GM12878 (cell line): ENCODE results near the gene LRFN2. TPM values are rescaled to one million over a fixed set of nuclear protein-coding genes. Genes with fewer than 3 reads are reported as not detected.

ENCODE experiments used
- ATAC-seq: fragments of 200-7000 bp; cut with Tn5 transposase; 3 replicates; pipeline ENCODE4 v1.9.1; 2020; ENCODE audit warnings: mild to moderate bottlenecking, moderate library complexity
- BruUV-seq: library from RNA; stranded (reverse); fragments of 400-500 nt; replicated peaks from 2 replicates; lab custom pipeline; 2021; lab: Mats Ljungman, UMichigan
- CTCF ChIA-PET: fragments of 300-600 bp; sonication (Branson Sonifier 250); formaldehyde crosslinking; extraction: SDS; loops from one replicate; lab custom pipeline; 2021; ENCODE audit warnings: inconsistent platforms; lab: Yijun Ruan, JAX
- POLR2A ChIA-PET: fragments of 350-600 bp; formaldehyde crosslinking; extraction: SDS; loops from one replicate; lab custom pipeline; 2021; ENCODE audit warnings: inconsistent platforms; lab: Charles Lee
- RAD21 ChIA-PET: fragments of 300-600 bp; sonication (Branson Sonifier 250); formaldehyde crosslinking; loops from one replicate; lab custom pipeline; 2023; ENCODE audit warnings: antibody characterized with exemption; ENCODE audit not compliant: unreplicated experiment; lab: Charles Lee
- SMC1A ChIA-PET: fragments of 300-600 bp; sonication (Branson Sonifier 250); formaldehyde crosslinking; loops from one replicate; lab custom pipeline; 2023; ENCODE audit not compliant: unreplicated experiment, uncharacterized antibody; lab: Charles Lee
- DNase-seq: peaks from one replicate; pipeline ENCODE4 v3.0.0-alpha.2; 2011; ENCODE audit warnings: low read depth, low spot score
- FAIRE-seq: peaks from 3 replicates; lab custom pipeline; 2011; peaks lifted over from hg19 to GRCh38; lab: Jason Lieb, UNC
- H2AFZ ChIP-seq: 2 replicates; pipeline ENCODE4 v1.6.0; 2011; ENCODE audit warnings: low read depth, low read length, control low read depth; ENCODE audit not compliant: control insufficient read depth
- H3K27ac ChIP-seq: 2 replicates; pipeline ENCODE4 v1.5.1; 2011; ENCODE audit warnings: control low read depth; ENCODE audit not compliant: control insufficient read depth, insufficient read depth
- H3K27me3 ChIP-seq, 2 experiments: replicated peaks in 1 of 2; 2 replicates each; pipeline versions ENCODE4 v1.6.0 to v1.6.1; 2011; ENCODE audit warnings: low read length in 1 of 2; ENCODE audit not compliant: control insufficient read depth in 2 of 2, insufficient read depth in 2 of 2
- H3K36me3 ChIP-seq, 2 experiments: 2 replicates each; pipeline ENCODE4 v1.5.1; 2011; ENCODE audit warnings: low read length in 1 of 2; ENCODE audit not compliant: control insufficient read depth in 2 of 2, insufficient read depth in 2 of 2
- H3K4me1 ChIP-seq: 2 replicates; pipeline ENCODE4 v1.6.1; 2011; ENCODE audit warnings: mild to moderate bottlenecking, low read length, moderate library complexity, mixed read lengths; ENCODE audit not compliant: control insufficient read depth, insufficient read depth
- H3K4me2 ChIP-seq: 2 replicates; pipeline ENCODE4 v1.6.0; 2011; ENCODE audit warnings: control low read depth; ENCODE audit not compliant: control insufficient read depth, insufficient read depth
- H3K4me3 ChIP-seq: fragments of 200-600 bp; sonication (generic); 2 replicates; pipeline ENCODE4 v1.5.1; 2016
- H3K79me2 ChIP-seq: 2 replicates; pipeline ENCODE4 v1.6.0; 2011; ENCODE audit warnings: low read length; ENCODE audit not compliant: control insufficient read depth, insufficient read depth
- H3K9ac ChIP-seq: 2 replicates; pipeline ENCODE4 v1.8.0; 2011; ENCODE audit warnings: low read length, control low read depth, mixed read lengths; ENCODE audit not compliant: control insufficient read depth, insufficient read depth
- H3K9me3 ChIP-seq: replicated peaks from 3 replicates; pipeline ENCODE4 v1.5.1; 2011; ENCODE audit warnings: mild to moderate bottlenecking, low read length; ENCODE audit not compliant: control insufficient read depth, insufficient read depth
- H4K20me1 ChIP-seq: 2 replicates; pipeline ENCODE4 v1.6.0; 2011; ENCODE audit not compliant: control insufficient read depth, insufficient read depth
- CEBPZ ChIP-seq: fragments of 150-350 bp; IDR thresholded peaks from 2 replicates; pipeline ENCODE4 v1.6.1; 2016; ENCODE audit warnings: low read depth, low read length
- LARP7 ChIP-seq: fragments of 450-650 bp; IDR thresholded peaks from 2 replicates; pipeline ENCODE4 v1.6.1; 2017; ENCODE audit warnings: mild to moderate bottlenecking
- NRF1 ChIP-seq: conservative IDR thresholded peaks from 2 replicates; pipeline ENCODE4 v1.6.1; 2011; ENCODE audit warnings: mild to moderate bottlenecking, low read depth, low read length, improper control_type of control experiment
- PAX8 ChIP-seq: fragments of 450-650 bp; IDR thresholded peaks from 2 replicates; pipeline ENCODE4 v1.6.1; 2017; ENCODE audit warnings: mild to moderate bottlenecking, moderate library complexity
- PML ChIP-seq: IDR thresholded peaks from 2 replicates; pipeline ENCODE4 v1.6.1; 2012; ENCODE audit warnings: low read length, inconsistent platforms
- POLR2A ChIP-seq: IDR thresholded peaks from 2 replicates; pipeline ENCODE4 v1.6.1; 2011; ENCODE audit warnings: low read depth, mild to moderate bottlenecking, low read length
- RAD51 ChIP-seq: fragments of 450-650 bp; IDR thresholded peaks from 2 replicates; pipeline ENCODE4 v1.6.1; 2016; ENCODE audit warnings: moderate library complexity, mild to moderate bottlenecking, inconsistent platforms
- RBBP5 ChIP-seq: fragments of 200-600 bp; sonication (generic); conservative IDR thresholded peaks from 2 replicates; pipeline ENCODE4 v1.6.1; 2016
- RELA ChIP-seq: fragments of 450-650 bp; IDR thresholded peaks from 2 replicates; pipeline ENCODE4 v1.8.0; 2014; ENCODE audit warnings: borderline replicate concordance; ENCODE audit not compliant: partially characterized antibody
- YBX1 ChIP-seq: fragments of 450-650 bp; IDR thresholded peaks from 2 replicates; pipeline ENCODE4 v1.6.1; 2016; ENCODE audit warnings: antibody characterized with exemption
- YY1 ChIP-seq: IDR thresholded peaks from 2 replicates; pipeline ENCODE4 v1.6.1; 2011; ENCODE audit warnings: low read depth, mild to moderate bottlenecking, low read length
- ZBED1 ChIP-seq: IDR thresholded peaks from 2 replicates; pipeline ENCODE4 v1.6.1; 2016; ENCODE audit warnings: borderline replicate concordance
- ZNF207 ChIP-seq: fragments of 450-650 bp; IDR thresholded peaks from 2 replicates; pipeline ENCODE4 v1.6.1; 2014; ENCODE audit warnings: antibody characterized with exemption, mild to moderate bottlenecking, borderline replicate concordance
- WGBS: methylation state at CpG from one replicate; pipeline ENCODE4 v1.1.6; 2016; ENCODE audit warnings: low lambda C conversion rate; ENCODE audit not compliant: insufficient replicate concordance, insufficient coverage; ENCODE audit errors: missing lambda C conversion rate; 5-methylcytosine and 5-hydroxymethylcytosine counted together
- in situ Hi-C: fragments of 300-500 bp; cut with MboI; formaldehyde crosslinking; loops from 9 replicates; pipeline ENCODE4 v1.14.3; 2018; ENCODE audit warnings: mixed read lengths
- intact Hi-C: fragments of 100-400 bp; cut with micrococcal nuclease; formaldehyde crosslinking; loops from one replicate; pipeline ENCODE4 v1.14.2; 2022; ENCODE audit not compliant: unreplicated experiment
- polyA plus RNA-seq, 11 experiments: library from polyadenylated mRNA; depleted of rRNA in 4 of 11; unstranded in 6 of 11; stranded (reverse) in 5 of 11; fragments of >200 nt; fragmentation: Nextera tagmentation in 4 of 11; fragmentation: Illumina TruSeq in 1 of 11; extraction: Ambion mirVana in 4 of 11; extraction: Trizol in 1 of 11; gene quantifications; 1 replicate in 1 of 11; 2 replicates in 10 of 11; pipeline versions ENCODE4 v1.2.1 to v1.2.3, GENCODE V29; 2011 to 2016; ENCODE audit warnings: inconsistent platforms in 2 of 11, missing spikeins in 2 of 11, low read depth in 1 of 11
- total RNA-seq, 4 experiments: library from RNA; depleted of rRNA in 3 of 4; stranded (reverse); fragments of >200 nt in 3 of 4; fragmentation: Illumina TruSeq in 1 of 4; extraction: Trizol in 1 of 4; gene quantifications; 2 replicates each; pipeline versions ENCODE4 v1.2.1 to v1.2.3, GENCODE V29; 2013 to 2021
- TF ChIP-seq, protein P1 (sequence below): fragments of 450-650 bp; IDR thresholded peaks from 2 replicates; pipeline ENCODE4 v1.6.1; 2017; ENCODE audit warnings: mild to moderate bottlenecking, moderate library complexity
- TF ChIP-seq, protein P2 (sequence below): IDR thresholded peaks from 2 replicates; pipeline ENCODE4 v1.6.1; 2012; ENCODE audit warnings: mild to moderate bottlenecking, low read depth, low read length

LRFN2 gene
- total and polyA plus RNA-seq, 10 of the 15 experiments (the other 5 are each of a cell fraction or from before 2014, with no cell fraction given): not detected

DNA sequence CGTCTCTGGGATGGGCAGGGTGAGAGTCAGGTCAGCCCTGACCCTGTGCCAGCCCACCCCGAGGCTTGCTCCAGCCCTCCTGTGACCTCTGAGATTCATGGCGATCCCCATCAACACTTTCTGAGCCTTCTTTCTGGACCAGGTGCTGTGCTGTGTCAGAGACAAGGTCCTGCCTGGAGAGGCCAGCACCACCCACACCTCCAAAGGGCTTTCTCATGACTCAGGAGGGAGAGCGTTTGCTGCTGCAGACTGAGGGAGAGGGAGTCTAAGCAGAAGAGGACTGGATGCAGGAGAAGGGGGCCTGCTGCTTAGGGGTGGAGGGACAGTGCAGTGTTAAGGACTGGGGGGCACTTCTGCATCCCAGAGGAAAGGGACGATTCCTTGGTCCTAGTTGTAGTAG, 193.5 kb downstream of the LRFN2 start (continued):
- TF ChIP-seq, protein P1, sequence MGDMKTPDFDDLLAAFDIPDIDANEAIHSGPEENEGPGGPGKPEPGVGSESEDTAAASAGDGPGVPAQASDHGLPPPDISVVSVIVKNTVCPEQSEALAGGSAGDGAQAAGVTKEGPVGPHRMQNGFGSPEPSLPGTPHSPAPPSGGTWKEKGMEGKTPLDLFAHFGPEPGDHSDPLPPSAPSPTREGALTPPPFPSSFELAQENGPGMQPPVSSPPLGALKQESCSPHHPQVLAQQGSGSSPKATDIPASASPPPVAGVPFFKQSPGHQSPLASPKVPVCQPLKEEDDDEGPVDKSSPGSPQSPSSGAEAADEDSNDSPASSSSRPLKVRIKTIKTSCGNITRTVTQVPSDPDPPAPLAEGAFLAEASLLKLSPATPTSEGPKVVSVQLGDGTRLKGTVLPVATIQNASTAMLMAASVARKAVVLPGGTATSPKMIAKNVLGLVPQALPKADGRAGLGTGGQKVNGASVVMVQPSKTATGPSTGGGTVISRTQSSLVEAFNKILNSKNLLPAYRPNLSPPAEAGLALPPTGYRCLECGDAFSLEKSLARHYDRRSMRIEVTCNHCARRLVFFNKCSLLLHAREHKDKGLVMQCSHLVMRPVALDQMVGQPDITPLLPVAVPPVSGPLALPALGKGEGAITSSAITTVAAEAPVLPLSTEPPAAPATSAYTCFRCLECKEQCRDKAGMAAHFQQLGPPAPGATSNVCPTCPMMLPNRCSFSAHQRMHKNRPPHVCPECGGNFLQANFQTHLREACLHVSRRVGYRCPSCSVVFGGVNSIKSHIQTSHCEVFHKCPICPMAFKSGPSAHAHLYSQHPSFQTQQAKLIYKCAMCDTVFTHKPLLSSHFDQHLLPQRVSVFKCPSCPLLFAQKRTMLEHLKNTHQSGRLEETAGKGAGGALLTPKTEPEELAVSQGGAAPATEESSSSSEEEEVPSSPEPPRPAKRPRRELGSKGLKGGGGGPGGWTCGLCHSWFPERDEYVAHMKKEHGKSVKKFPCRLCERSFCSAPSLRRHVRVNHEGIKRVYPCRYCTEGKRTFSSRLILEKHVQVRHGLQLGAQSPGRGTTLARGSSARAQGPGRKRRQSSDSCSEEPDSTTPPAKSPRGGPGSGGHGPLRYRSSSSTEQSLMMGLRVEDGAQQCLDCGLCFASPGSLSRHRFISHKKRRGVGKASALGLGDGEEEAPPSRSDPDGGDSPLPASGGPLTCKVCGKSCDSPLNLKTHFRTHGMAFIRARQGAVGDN: no peak
- TF ChIP-seq RBBP5 (no peak), POLR2A (no peak)

- Histone ChIP-seq H2AFZ (no peak overlapping the region), H3K4me2 (no peak overlapping the region), H3K4me1 (no peaks in the 10 kb centered on the region), H3K9me3 (no peaks in the 10 kb centered on the region), H3K4me3 (no peak overlapping the region), H3K79me2 (no peaks in the 10 kb centered on the region), H4K20me1 (no peaks in the 10 kb centered on the region), H3K36me3 (no peaks in the 10 kb centered on the region), H3K27me3 (no peaks in the 10 kb centered on the region; a peak in 2 of 4 replicates), H3K9ac (no peak overlapping the region), H3K27ac (no peak overlapping the region)
- ChIA-PET RAD21 (no interaction called here), CTCF (no interaction called here), POLR2A (no interaction called here), SMC1A (no interaction called here)
- WGBS: 57% methylated on average over 13 of the region's 16 CpGs
- no peak for DNase-seq
- intact Hi-C loops: no loop called here
- no peak for FAIRE-seq
- BruUV-seq: no TSS peak
- in situ Hi-C loops: no loop called here
- no peak for ATAC-seq
- TF ChIP-seq PAX8 (no peak), ZBED1 (no peak), RELA (no peak), RAD51 (no peak), PML (no peak), NRF1 (no peak), ZNF207 (no peak), YY1 (no peak), LARP7 (no peak), YBX1 (no peak), CEBPZ (no peak)
- TF ChIP-seq, protein P2, sequence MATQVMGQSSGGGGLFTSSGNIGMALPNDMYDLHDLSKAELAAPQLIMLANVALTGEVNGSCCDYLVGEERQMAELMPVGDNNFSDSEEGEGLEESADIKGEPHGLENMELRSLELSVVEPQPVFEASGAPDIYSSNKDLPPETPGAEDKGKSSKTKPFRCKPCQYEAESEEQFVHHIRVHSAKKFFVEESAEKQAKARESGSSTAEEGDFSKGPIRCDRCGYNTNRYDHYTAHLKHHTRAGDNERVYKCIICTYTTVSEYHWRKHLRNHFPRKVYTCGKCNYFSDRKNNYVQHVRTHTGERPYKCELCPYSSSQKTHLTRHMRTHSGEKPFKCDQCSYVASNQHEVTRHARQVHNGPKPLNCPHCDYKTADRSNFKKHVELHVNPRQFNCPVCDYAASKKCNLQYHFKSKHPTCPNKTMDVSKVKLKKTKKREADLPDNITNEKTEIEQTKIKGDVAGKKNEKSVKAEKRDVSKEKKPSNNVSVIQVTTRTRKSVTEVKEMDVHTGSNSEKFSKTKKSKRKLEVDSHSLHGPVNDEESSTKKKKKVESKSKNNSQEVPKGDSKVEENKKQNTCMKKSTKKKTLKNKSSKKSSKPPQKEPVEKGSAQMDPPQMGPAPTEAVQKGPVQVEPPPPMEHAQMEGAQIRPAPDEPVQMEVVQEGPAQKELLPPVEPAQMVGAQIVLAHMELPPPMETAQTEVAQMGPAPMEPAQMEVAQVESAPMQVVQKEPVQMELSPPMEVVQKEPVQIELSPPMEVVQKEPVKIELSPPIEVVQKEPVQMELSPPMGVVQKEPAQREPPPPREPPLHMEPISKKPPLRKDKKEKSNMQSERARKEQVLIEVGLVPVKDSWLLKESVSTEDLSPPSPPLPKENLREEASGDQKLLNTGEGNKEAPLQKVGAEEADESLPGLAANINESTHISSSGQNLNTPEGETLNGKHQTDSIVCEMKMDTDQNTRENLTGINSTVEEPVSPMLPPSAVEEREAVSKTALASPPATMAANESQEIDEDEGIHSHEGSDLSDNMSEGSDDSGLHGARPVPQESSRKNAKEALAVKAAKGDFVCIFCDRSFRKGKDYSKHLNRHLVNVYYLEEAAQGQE: no peak
Measured at GRCh38 chr6:40392589-40392988, 194.6 kb downstream of the LRFN2 start.
